Brain microvascular endothelial cell (primary cell): ENCODE measurements around the gene CD248.

ENCODE experiments used
- DNase-seq: peaks from one replicate; pipeline ENCODE4 v3.0.0-alpha.2; 2020
- H3K27ac ChIP-seq: fragments of 250-450 bp; sonication (Bioruptor Pico); 2 replicates; pipeline ENCODE4 v1.5.1; 2020; ENCODE audit warnings: mild to moderate bottlenecking, moderate library complexity
- H3K27me3 ChIP-seq: fragments of 250-450 bp; sonication (Bioruptor Pico); replicated peaks from 2 replicates; pipeline ENCODE4 v1.5.1; 2020; ENCODE audit warnings: mild to moderate bottlenecking
- H3K36me3 ChIP-seq: fragments of 250-450 bp; sonication (Bioruptor Pico); replicated peaks from 2 replicates; pipeline ENCODE4 v1.5.1; 2020; ENCODE audit warnings: mild to moderate bottlenecking
- H3K4me3 ChIP-seq: 2 replicates; pipeline ENCODE4 v1.5.1; 2011; ENCODE audit warnings: low read depth, mild to moderate bottlenecking, control low read depth, low read length, moderate library complexity
- in situ Hi-C: cut with HindIII; loops from 2 replicates; pipeline ENCODE4 v1.10.0; 2017; ENCODE audit warnings: low sequenced_read_pairs, low pct_ligation_motif_present
- TF ChIP-seq, protein P1 (sequence below): IDR thresholded peaks from 2 replicates; pipeline ENCODE4 v1.5.1; 2011; ENCODE audit warnings: low read depth, mild to moderate bottlenecking, moderate library complexity, low read length, control low read depth, inconsistent platforms; ENCODE audit errors: missing control alignments

CD248 gene

DNA sequence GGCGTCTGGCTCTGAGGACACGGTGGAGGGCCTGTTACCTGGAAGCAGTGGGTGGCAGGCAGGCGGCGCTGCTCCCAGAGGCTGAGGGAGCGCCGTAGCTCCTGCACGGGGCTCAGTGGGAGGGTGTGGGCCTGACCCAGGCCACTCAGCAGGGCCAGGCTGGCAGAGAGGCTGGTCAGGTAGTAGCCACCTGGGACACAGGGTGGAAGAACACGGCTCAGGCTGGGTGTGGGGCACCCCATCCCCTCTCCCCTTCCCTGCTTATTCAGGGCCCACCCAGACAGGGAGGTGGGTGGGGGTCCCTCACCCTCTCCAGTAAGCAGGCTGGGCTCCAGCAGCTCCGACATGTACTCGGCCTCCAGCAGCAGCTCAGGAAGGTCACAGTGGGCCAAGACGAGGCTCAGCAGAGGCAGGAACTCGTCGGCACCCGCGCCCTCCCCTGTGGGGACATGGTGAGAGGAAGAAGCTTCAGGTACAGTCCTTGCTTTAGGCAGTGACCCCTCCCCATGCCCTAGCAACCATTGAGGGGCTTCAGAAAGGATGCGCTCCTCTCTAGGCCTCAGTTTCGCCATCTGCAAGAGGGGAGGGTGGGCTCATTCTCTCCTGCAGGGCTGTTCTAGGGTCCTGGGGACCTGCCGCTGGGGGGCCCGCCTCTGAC, 16.5 kb upstream of the CD248 start:
- DNase-seq = no peak
- Histone ChIP-seq H3K27ac (no peak overlapping the region), H3K36me3 (peaks cover 13% of the 10 kb centered on the region), H3K27me3 (no peaks in the 10 kb centered on the region), H3K4me3 (no peak overlapping the region)
- in situ Hi-C loops = no loop called here
- TF ChIP-seq, protein P1, sequence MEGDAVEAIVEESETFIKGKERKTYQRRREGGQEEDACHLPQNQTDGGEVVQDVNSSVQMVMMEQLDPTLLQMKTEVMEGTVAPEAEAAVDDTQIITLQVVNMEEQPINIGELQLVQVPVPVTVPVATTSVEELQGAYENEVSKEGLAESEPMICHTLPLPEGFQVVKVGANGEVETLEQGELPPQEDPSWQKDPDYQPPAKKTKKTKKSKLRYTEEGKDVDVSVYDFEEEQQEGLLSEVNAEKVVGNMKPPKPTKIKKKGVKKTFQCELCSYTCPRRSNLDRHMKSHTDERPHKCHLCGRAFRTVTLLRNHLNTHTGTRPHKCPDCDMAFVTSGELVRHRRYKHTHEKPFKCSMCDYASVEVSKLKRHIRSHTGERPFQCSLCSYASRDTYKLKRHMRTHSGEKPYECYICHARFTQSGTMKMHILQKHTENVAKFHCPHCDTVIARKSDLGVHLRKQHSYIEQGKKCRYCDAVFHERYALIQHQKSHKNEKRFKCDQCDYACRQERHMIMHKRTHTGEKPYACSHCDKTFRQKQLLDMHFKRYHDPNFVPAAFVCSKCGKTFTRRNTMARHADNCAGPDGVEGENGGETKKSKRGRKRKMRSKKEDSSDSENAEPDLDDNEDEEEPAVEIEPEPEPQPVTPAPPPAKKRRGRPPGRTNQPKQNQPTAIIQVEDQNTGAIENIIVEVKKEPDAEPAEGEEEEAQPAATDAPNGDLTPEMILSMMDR = no peak

GRCh38 chr11:66332371-66333219, 15.8 kb upstream of the CD248 start:
- in situ Hi-C loops = no loop called here
- H3K36me3 ChIP-seq = peaks cover 13% of the 10 kb centered on the region
- no peak for DNase-seq
- TF ChIP-seq, protein P1 = no peak
- no peak overlapping the region for H3K4me3 ChIP-seq
- no peak overlapping the region for H3K27ac ChIP-seq
- no peaks in the 10 kb centered on the region for H3K27me3 ChIP-seq

DNA sequence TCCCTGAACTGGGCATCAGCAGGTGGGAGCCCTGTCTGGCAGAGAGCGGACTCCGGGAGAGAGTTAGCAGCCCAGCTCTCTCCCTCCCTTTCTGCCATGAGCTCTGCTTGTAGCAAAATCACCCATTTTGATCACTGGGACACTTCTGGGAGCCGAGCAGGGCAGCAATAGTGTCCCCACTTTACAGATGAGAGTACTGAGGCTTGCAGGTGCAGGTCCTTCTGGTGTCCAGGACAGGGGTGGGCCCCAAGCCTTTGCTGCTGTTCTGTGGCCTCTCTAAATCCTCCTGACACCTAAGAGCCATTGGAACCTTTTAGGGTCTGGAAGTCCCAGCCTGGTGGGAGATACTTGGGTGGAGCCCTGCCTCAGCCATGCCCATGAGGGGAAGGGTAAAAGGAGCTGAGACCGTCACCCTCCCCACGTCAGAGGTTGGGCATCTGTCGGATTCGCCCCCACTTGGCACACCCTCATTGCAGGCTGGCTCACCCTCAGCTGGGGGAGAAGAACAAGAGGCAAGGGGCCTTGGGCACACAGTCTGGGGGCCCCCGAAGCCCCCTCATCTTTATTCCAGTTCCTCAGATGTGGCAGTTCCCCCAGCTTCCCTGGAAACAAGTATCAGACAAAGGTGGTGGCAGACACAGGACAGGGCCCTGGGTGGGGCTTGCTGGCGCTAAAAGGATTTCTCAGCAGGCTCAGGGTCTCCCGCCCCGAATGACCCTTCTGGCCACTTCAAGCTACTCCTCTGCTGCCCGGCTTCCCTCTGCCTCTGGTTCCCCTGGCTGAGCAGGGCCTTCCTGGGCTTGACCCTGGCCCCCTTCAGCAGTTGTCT, 14.9 kb upstream of the CD248 start:
- in situ Hi-C loops = no loop called here
- TF ChIP-seq, protein P1 = no peak
- Histone ChIP-seq H3K36me3 (peaks cover 13% of the 10 kb centered on the region), H3K27ac (no peak overlapping the region), H3K4me3 (no peak overlapping the region), H3K27me3 (no peaks in the 10 kb centered on the region)
- DNase-seq = no peak

DNA sequence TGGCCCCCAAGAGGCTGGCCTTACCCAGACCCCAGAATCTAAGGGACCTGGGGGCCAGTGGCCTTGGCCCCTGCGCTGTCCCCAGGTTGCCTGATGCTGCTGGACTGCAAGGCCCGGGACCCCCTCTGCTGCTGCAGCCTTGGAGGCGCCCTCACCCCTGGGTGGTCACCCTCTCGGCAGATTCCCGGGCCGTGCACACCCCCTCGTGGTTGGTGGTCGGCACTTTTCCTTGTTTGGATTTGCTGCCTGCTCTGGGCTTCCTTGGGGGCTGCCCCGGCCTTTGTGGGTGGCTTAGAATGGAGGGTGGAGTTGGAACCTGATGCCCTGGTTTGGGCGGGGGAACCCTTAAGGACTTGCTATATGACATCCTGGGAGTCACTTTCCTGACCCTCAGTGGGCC, 14.1 kb upstream of the CD248 start:
- no peak for DNase-seq
- TF ChIP-seq, protein P1 = peak; percentile 16
- no peak overlapping the region for H3K27ac ChIP-seq
- H3K4me3 ChIP-seq = no peak overlapping the region
- H3K27me3 ChIP-seq = no peaks in the 10 kb centered on the region
- peaks cover 13% of the 10 kb centered on the region for H3K36me3 ChIP-seq
- in situ Hi-C loops = no loop called here

GRCh38 chr11:66329165-66329673, 12.4 kb upstream of the CD248 start:
- Histone ChIP-seq H3K27ac (no peak overlapping the region), H3K4me3 (no peak overlapping the region), H3K27me3 (no peaks in the 10 kb centered on the region), H3K36me3 (peaks cover 13% of the 10 kb centered on the region)
- in situ Hi-C loops = no loop called here
- DNase-seq = no peak
- TF ChIP-seq, protein P1 = no peak
